ENCODE measurements around the gene STK16. TPM values are rescaled to one million over a fixed set of nuclear protein-coding genes. Genes with fewer than 3 reads are reported as not detected.

Gene STK16
- total and polyA plus RNA-seq, 2 of the 4 experiments (the other 2 are of a cell fraction): 44.4 to 50.1 TPM

- Histone ChIP-seq H2BK20ac (ENCODE audit: low read depth, low read length) (no peak overlapping the region), H2BK120ac (ENCODE audit: low read depth, low read length) (no peak overlapping the region), H4K5ac (ENCODE audit: low read depth, low read length) (no peak overlapping the region), H3K27me3 (ENCODE audit: control insufficient read depth, insufficient read depth, low read length) (no peaks in the 10 kb centered on the region), H4K8ac (ENCODE audit: low read depth in 2 of 2, low read length in 2 of 2) (no peak overlapping the region), H2AK9ac (replicated peaks; ENCODE audit: low read depth, low read length, poor library complexity) (no peak overlapping the region), H4K91ac (ENCODE audit: insufficient read depth, low read depth, low read length) (no peak overlapping the region), H4K20me1 (ENCODE audit: insufficient read depth, low read length) (peaks cover 11% of the 10 kb centered on the region), H3K9me3 (ENCODE audit: control insufficient read depth, insufficient read depth, low read length) (no peaks in the 10 kb centered on the region), H2AFZ (replicated peaks; ENCODE audit: low read length, poor library complexity) (no peak overlapping the region), H2BK15ac (ENCODE audit: low read depth, low read length) (no peak overlapping the region), H2AK5ac (ENCODE audit: low read depth, low read length) (no peak overlapping the region), H3K18ac (ENCODE audit: low read depth, low read length) (no peak overlapping the region), H3K27ac (ENCODE audit: insufficient read depth, low read length) (no peak overlapping the region), H3K56ac (ENCODE audit: extremely low read depth, insufficient read depth, low read length) (no peak overlapping the region), H2BK5ac (ENCODE audit: low read depth, low read length, poor library complexity, severe bottlenecking) (no peak overlapping the region), H3K9me1 (ENCODE audit: insufficient read depth, low read length) (peaks cover 6% of the 10 kb centered on the region), H3K9ac (ENCODE audit: low read depth, low read length) (no peak overlapping the region), H3K4ac (ENCODE audit: low read depth, low read length) (no peak overlapping the region), H3K14ac (replicated peaks; ENCODE audit: low read depth, low read length) (no peak overlapping the region), H3K4me2 (ENCODE audit: low read depth, low read length) (no peak overlapping the region), H3K79me1 (ENCODE audit: low read depth in 1 of 2, low read length in 2 of 2) (peaks cover 8 to 28% of the 10 kb centered on the region in 2 experiments; a peak in 3 of 4 replicates), H3K4me1 (ENCODE audit: control insufficient read depth, insufficient read depth, low read length) (peaks cover 5% of the 10 kb centered on the region; the same call in 1 of the 2 replicates), H3K36me3 (ENCODE audit: control insufficient read depth, insufficient read depth, low read length) (peaks cover 49% of the 10 kb centered on the region), H3K23ac (ENCODE audit: low read depth, low read length) (no peak overlapping the region), H3K4me3 (ENCODE audit: insufficient read depth, low read depth, low read length) (no peak overlapping the region)
- in situ Hi-C loops (cut with MboI; ENCODE audit: low sequenced_read_pairs): no loop called here
- no TSS peak for BruUV-seq (replicated peaks)
- no peak for ATAC-seq (ENCODE audit: low read depth)
- ChIA-PET POLR2A (ENCODE audit: unreplicated experiment) (interaction anchor here (0.6 kb wide), 1 partner anchor 27 kb away, joined by 4 read pairs; no protein-coding TSS in a partner anchor), CTCF (no interaction called here)
- WGBS, 2 experiments (ENCODE audit: extremely low coverage in 2 of 2, insufficient read length in 1 of 2): 100% methylated on average over 1 of the region's 6 CpGs; no CpG with 5 or more reads in 1 of the 2 experiments
- intact Hi-C loops (cut with micrococcal nuclease): no loop called here
- no peak for TF ChIP-seq SMC3 (IDR thresholded peaks at IDR 0.05; ENCODE audit: low read depth, low read length)
- no peak for TF ChIP-seq BHLHE40 (IDR thresholded peaks at IDR 0.05; ENCODE audit: low read depth, low read length)
- TF ChIP-seq POLR2A (IDR thresholded peaks at IDR 0.05; ENCODE audit: low read depth, low read length): no peak
- TF ChIP-seq CTCF (conservative IDR thresholded peaks at IDR 0.05; ENCODE audit: low read depth, low read length): no peak
- no peak for TF ChIP-seq MAFK (IDR thresholded peaks at IDR 0.05; ENCODE audit: low read depth, low read length)
- TF ChIP-seq RAD21 (IDR thresholded peaks at IDR 0.05; ENCODE audit: low read length): no peak
- TF ChIP-seq CEBPB (IDR thresholded peaks at IDR 0.05; ENCODE audit: low read depth, low read length): no peak
- no peak for TF ChIP-seq MAZ (IDR thresholded peaks at IDR 0.05; ENCODE audit: borderline replicate concordance, low read depth, low read length)
- TF ChIP-seq CHD1 (IDR thresholded peaks at IDR 0.05; ENCODE audit: low read depth, low read length): no peak
- TF ChIP-seq NFE2L2 (IDR thresholded peaks at IDR 0.05; ENCODE audit: low read depth, low read length): no peak
- TF ChIP-seq RFX5 (IDR thresholded peaks at IDR 0.05; ENCODE audit: low read depth, low read length): no peak
- TF ChIP-seq USF2 (IDR thresholded peaks at IDR 0.05; ENCODE audit: low read depth, low read length): no peak
- no peak for TF ChIP-seq FOS (IDR thresholded peaks at IDR 0.05; ENCODE audit: low read depth, low read length)
- TF ChIP-seq MXI1 (IDR thresholded peaks at IDR 0.05; ENCODE audit: borderline replicate concordance, low read depth, low read length): no peak
- TF ChIP-seq RCOR1 (IDR thresholded peaks at IDR 0.05; ENCODE audit: insufficient replicate concordance, low read length): no peak
- no peak for DNase-seq
- dilution Hi-C loops (cut with HindIII; ENCODE audit: low sequenced_read_pairs, unreplicated experiment): no loop called here
Measured at GRCh38 chr2:219214786-219215185, 30.5 kb upstream of the STK16 start.

All from IMR-90 (cell line).